Fibroblast of lung (primary cell): Measurements from ENCODE around the gene FCHO1. TPM values are rescaled to one million over a fixed set of nuclear protein-coding genes. Genes with fewer than 3 reads are reported as not detected.

Experiments
- DNase-seq, 2 donors: peaks; one replicate each; pipeline versions ENCODE4 v3.0.0 to v3.0.0-alpha.2; 2010; ENCODE audit warnings: low read depth in 2 of 2
- H2AFZ ChIP-seq: 2 replicates; pipeline ENCODE4 v1.5.1; 2012; ENCODE audit warnings: low read length, control low read depth, inconsistent platforms
- H3K27ac ChIP-seq: 2 replicates; pipeline ENCODE4 v1.5.1; 2011; ENCODE audit warnings: low read length, control low read depth; ENCODE audit not compliant: insufficient read depth
- H3K27me3 ChIP-seq: 2 replicates; pipeline ENCODE4 v1.5.1; 2011; ENCODE audit warnings: mild to moderate bottlenecking, low read length; ENCODE audit not compliant: control insufficient read depth, insufficient read depth
- H3K36me3 ChIP-seq: 2 replicates; pipeline ENCODE4 v1.5.1; 2011; ENCODE audit warnings: low read length; ENCODE audit not compliant: control insufficient read depth, insufficient read depth
- H3K4me1 ChIP-seq: 2 replicates; pipeline ENCODE4 v1.5.1; 2011; ENCODE audit warnings: low read length; ENCODE audit not compliant: control insufficient read depth, insufficient read depth; ENCODE audit errors: extremely low read depth
- H3K4me2 ChIP-seq: 2 replicates; pipeline ENCODE4 v1.5.1; 2011; ENCODE audit warnings: low read length, control low read depth; ENCODE audit not compliant: insufficient read depth; ENCODE audit errors: extremely low read depth
- H3K4me3 ChIP-seq, 4 experiments: fragments of 200-600 bp in 1 of 4; sonication (generic) in 1 of 4; replicated peaks in 1 of 4; 2 replicates each; pipeline ENCODE4 v1.5.1; 2011 to 2016; ENCODE audit warnings: low read length in 4 of 4, low read depth in 3 of 4, mild to moderate bottlenecking in 3 of 4, control low read depth in 2 of 4, inconsistent platforms in 1 of 4, mixed read lengths in 1 of 4; ENCODE audit not compliant: insufficient read depth in 1 of 4; ENCODE audit errors: control extremely low read depth in 1 of 4
- H3K79me2 ChIP-seq: 2 replicates; pipeline ENCODE4 v1.5.1; 2012; ENCODE audit warnings: mild to moderate bottlenecking, low read length, inconsistent platforms; ENCODE audit not compliant: control insufficient read depth, insufficient read depth
- H3K9ac ChIP-seq: 2 replicates; pipeline ENCODE4 v1.5.1; 2011; ENCODE audit warnings: mild to moderate bottlenecking, low read length, control low read depth; ENCODE audit not compliant: insufficient read depth
- H3K9me3 ChIP-seq: 2 replicates; pipeline ENCODE4 v1.5.1; 2012; ENCODE audit warnings: low read depth, low read length; ENCODE audit not compliant: control insufficient read depth, insufficient read depth
- H4K20me1 ChIP-seq: 2 replicates; pipeline ENCODE4 v1.5.1; 2011; ENCODE audit warnings: low read length; ENCODE audit not compliant: control insufficient read depth, insufficient read depth; ENCODE audit errors: extremely low read depth
- EZH2 ChIP-seq: IDR thresholded peaks from 2 replicates; pipeline ENCODE4 v1.5.1; 2012; ENCODE audit warnings: low read length, control low read depth, mild to moderate bottlenecking; ENCODE audit errors: missing control alignments
- polyA plus RNA-seq, 2 donors: library from polyadenylated mRNA; depleted of rRNA in 1 of 2; stranded (reverse) in 1 of 2; unstranded in 1 of 2; fragments of >200 nt; gene quantifications; 2 replicates each; pipeline ENCODE4 v1.2.1, GENCODE V29; 2011 to 2012; ENCODE audit warnings: missing spikeins in 1 of 2
- total RNA-seq: library from RNA; depleted of rRNA; stranded (reverse); fragments of >200 nt; gene quantifications from 2 replicates; pipeline ENCODE4 v1.2.1, GENCODE V29; 2014
- TF ChIP-seq, protein P1 (sequence below), 2 donors: IDR thresholded peaks in 1 of 2; conservative IDR thresholded peaks in 1 of 2; 1 replicate in 1 of 2; 2 replicates in 1 of 2; pipeline ENCODE4 v1.5.1; 2011 to 2012; ENCODE audit warnings: low read length in 2 of 2, control low read depth in 1 of 2, inconsistent platforms in 1 of 2, low read depth in 1 of 2, mild to moderate bottlenecking in 1 of 2

The FCHO1 gene
- total and polyA plus RNA-seq, 2 donors (not counting 1 experiment from before 2014, with no cell fraction given): 0.07 to 0.33 TPM

DNA sequence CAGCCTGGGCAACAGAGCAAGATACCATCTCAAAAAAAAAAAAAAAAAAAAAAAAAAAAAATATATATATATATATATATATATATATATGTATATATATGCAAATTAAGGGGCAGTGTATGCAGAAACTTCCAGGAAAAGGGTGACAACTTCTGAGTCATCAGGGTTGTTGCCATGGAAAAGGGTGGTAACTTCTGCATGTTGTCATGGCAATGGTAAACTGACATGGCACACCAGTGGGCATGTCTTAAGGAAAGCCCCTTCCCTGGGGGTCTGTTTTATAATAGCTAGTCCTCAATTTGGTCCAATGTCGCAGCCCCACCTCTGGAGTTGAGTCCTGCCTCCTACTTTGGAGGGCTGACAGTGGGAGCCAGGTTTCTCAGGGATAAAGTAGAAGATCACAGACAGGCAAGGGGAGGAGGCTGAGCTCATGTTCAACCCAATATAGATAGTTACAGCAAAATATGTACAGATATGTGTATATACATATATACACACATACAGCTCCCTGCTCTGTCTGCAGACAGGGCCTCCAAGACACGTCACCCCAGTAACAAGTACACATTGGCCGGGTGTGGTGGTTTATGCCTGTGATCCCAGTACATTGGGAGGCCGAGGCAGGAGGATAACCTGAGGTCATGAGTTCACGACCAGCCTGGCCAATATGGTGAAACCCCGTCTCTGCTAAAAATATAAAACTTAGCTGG lies 7.2 kb upstream of the FCHO1 start:
- peak; percentile 58 to 61 for DNase-seq
- H3K4me2 ChIP-seq: no peak overlapping the region
- no peaks in the 10 kb centered on the region for H3K36me3 ChIP-seq

DNA sequence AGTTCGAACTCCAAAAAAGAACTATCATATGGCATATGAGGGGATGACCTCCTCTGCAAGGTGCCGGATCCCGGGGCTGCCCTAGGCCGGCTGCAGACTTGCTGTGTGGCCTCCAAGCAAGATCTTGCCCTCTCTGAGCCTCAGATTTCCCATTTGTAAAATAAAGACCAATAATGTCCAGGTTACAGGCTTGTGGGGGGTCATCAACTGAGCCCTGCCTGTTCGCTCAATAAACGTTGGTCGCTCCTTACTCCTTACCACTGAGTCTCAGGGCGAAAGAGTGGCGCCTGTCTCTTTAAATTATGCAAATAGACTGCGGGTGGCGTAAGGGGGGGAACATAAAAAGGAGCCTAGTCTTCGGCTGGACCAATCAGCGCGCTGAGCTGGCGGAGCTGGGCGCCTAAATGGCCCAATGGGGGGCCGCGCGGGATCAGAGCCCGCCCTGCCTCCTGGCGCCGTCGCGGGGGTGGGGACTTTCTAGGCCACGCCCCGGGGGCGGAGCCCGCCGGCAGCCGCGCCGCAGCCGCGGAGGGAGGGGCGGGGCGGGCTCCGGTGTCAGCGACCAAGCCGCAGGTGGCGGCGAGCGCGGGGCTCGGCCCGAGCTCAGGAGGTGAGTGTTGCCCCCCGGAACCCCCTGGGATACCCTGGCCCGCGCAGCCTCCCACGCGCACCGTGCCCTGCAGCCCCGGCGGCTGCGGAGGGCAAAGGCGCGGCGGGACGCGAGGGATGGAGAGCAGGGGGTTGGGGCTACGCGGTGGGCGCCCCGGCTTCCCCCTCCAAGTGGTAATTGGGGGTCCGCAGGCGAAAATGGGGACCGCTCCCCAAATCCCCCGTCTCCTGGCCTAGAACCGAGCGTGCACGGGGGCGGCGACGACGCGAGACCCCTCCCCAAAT lies 3.8 kb upstream of the FCHO1 start:
- peak overlapping the region; percentile 58 for H3K4me2 ChIP-seq
- TF ChIP-seq, protein P1, sequence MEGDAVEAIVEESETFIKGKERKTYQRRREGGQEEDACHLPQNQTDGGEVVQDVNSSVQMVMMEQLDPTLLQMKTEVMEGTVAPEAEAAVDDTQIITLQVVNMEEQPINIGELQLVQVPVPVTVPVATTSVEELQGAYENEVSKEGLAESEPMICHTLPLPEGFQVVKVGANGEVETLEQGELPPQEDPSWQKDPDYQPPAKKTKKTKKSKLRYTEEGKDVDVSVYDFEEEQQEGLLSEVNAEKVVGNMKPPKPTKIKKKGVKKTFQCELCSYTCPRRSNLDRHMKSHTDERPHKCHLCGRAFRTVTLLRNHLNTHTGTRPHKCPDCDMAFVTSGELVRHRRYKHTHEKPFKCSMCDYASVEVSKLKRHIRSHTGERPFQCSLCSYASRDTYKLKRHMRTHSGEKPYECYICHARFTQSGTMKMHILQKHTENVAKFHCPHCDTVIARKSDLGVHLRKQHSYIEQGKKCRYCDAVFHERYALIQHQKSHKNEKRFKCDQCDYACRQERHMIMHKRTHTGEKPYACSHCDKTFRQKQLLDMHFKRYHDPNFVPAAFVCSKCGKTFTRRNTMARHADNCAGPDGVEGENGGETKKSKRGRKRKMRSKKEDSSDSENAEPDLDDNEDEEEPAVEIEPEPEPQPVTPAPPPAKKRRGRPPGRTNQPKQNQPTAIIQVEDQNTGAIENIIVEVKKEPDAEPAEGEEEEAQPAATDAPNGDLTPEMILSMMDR (conservative IDR thresholded peaks at IDR 0.05 in 1 of 2, IDR thresholded peaks at IDR 0.05 in 1 of 2; ENCODE audit: low read depth in 1 of 2, low read length in 2 of 2): no peak
- no peak for TF ChIP-seq EZH2
- no peaks in the 10 kb centered on the region for H3K79me2 ChIP-seq
- DNase-seq: peak; percentile 90
- peaks cover 2% of the 10 kb centered on the region for H3K4me1 ChIP-seq
- no peaks in the 10 kb centered on the region for H3K27me3 ChIP-seq
- no peaks in the 10 kb centered on the region for H4K20me1 ChIP-seq
- H2AFZ ChIP-seq: peak overlapping the region; percentile 35
- no peak overlapping the region for H3K27ac ChIP-seq
- H3K4me3 ChIP-seq: peak overlapping the region; percentile 19 to 46 (median 39)
- H3K9ac ChIP-seq: no peak overlapping the region
- no peaks in the 10 kb centered on the region for H3K36me3 ChIP-seq
- H3K9me3 ChIP-seq: no peaks in the 10 kb centered on the region

More for the DNA sequence above, 7.2 kb upstream of the FCHO1 start:
- Histone ChIP-seq H3K4me3 (no peak overlapping the region), H2AFZ (no peak overlapping the region), H3K27ac (no peak overlapping the region), H3K4me1 (peaks cover 3% of the 10 kb centered on the region), H3K79me2 (no peaks in the 10 kb centered on the region), H3K27me3 (no peaks in the 10 kb centered on the region), H3K9ac (no peak overlapping the region), H3K9me3 (no peaks in the 10 kb centered on the region), H4K20me1 (no peaks in the 10 kb centered on the region)
- TF ChIP-seq, protein P1 (conservative IDR thresholded peaks at IDR 0.05 in 1 of 2, IDR thresholded peaks at IDR 0.05 in 1 of 2; ENCODE audit: low read depth in 1 of 2, low read length in 2 of 2): no peak
- TF ChIP-seq EZH2: no peak
